Trophoblast cell (in vitro differentiated cells and primary cell): Measurements from ENCODE around the gene DNAJB8.

Experiments used
- DNase-seq, 2 donors: peaks; one replicate each; pipeline ENCODE4 v3.0.0-alpha.2; 2016
- H2AFZ ChIP-seq: 2 replicates; pipeline ENCODE4 v1.6.1; 2013; ENCODE audit warnings: low read length, moderate library complexity, mild to moderate bottlenecking; ENCODE audit not compliant: insufficient read depth, poor library complexity
- H2AK5ac ChIP-seq: 2 replicates; pipeline ENCODE4 v1.6.1; 2013; ENCODE audit warnings: mild to moderate bottlenecking, low read length
- H2BK120ac ChIP-seq: 2 replicates; pipeline ENCODE4 v1.6.1; 2013; ENCODE audit warnings: low read length, mild to moderate bottlenecking, moderate library complexity; ENCODE audit not compliant: insufficient read depth, poor library complexity
- H2BK12ac ChIP-seq: 2 replicates; pipeline ENCODE4 v1.6.1; 2013; ENCODE audit warnings: mild to moderate bottlenecking, low read length, moderate library complexity
- H2BK5ac ChIP-seq: 2 replicates; pipeline ENCODE4 v1.6.1; 2013; ENCODE audit warnings: low read length, low read depth, moderate library complexity, mild to moderate bottlenecking; ENCODE audit not compliant: poor library complexity
- H3K14ac ChIP-seq: 2 replicates; pipeline ENCODE4 v1.6.1; 2013; ENCODE audit warnings: mild to moderate bottlenecking, low read length
- H3K18ac ChIP-seq: 2 replicates; pipeline ENCODE4 v1.6.1; 2013; ENCODE audit warnings: mild to moderate bottlenecking, low read length
- H3K23ac ChIP-seq: 2 replicates; pipeline ENCODE4 v1.6.1; 2013; ENCODE audit warnings: low read length
- H3K27ac ChIP-seq: 2 replicates; pipeline ENCODE4 v1.5.1; 2013; ENCODE audit warnings: low read depth, mild to moderate bottlenecking, inconsistent platforms, low read length, moderate library complexity
- H3K27me3 ChIP-seq: 2 replicates; pipeline ENCODE4 v1.6.1; 2013; ENCODE audit warnings: inconsistent platforms, mild to moderate bottlenecking, low read length, moderate library complexity; ENCODE audit not compliant: insufficient read depth
- H3K36me3 ChIP-seq, 2 experiments: 1 replicate in 1 of 2; 2 replicates in 1 of 2; pipeline ENCODE4 v1.6.1; 2013; ENCODE audit warnings: low read length in 2 of 2, mild to moderate bottlenecking in 2 of 2, moderate library complexity in 1 of 2; ENCODE audit not compliant: insufficient read depth in 2 of 2, control insufficient read depth in 1 of 2
- H3K4ac ChIP-seq: 2 replicates; pipeline ENCODE4 v1.6.1; 2013; ENCODE audit warnings: low read depth, mild to moderate bottlenecking, low read length, moderate library complexity
- H3K4me1 ChIP-seq, 2 experiments: 1 replicate in 1 of 2; 2 replicates in 1 of 2; pipeline ENCODE4 v1.6.1; 2013; ENCODE audit warnings: low read length in 2 of 2, mild to moderate bottlenecking in 2 of 2, moderate library complexity in 1 of 2; ENCODE audit not compliant: insufficient read depth in 2 of 2, control insufficient read depth in 1 of 2
- H3K4me2 ChIP-seq: 2 replicates; pipeline ENCODE4 v1.6.1; 2013; ENCODE audit warnings: inconsistent platforms, mild to moderate bottlenecking, low read length, moderate library complexity
- H3K4me3 ChIP-seq: 2 replicates; pipeline ENCODE4 v1.5.1; 2013; ENCODE audit warnings: mild to moderate bottlenecking, low read depth, low read length, inconsistent platforms
- H3K79me1 ChIP-seq: one replicate; pipeline ENCODE4 v1.6.1; 2013; ENCODE audit warnings: low read length
- H3K79me2 ChIP-seq: 2 replicates; pipeline ENCODE4 v1.6.1; 2013; ENCODE audit warnings: low read length, mild to moderate bottlenecking; ENCODE audit not compliant: control insufficient read depth, insufficient read depth, poor library complexity
- H3K9ac ChIP-seq: 2 replicates; pipeline ENCODE4 v1.6.1; 2013; ENCODE audit warnings: mild to moderate bottlenecking, low read length
- H3K9me3 ChIP-seq: 2 replicates; pipeline ENCODE4 v1.6.1; 2013; ENCODE audit warnings: low read depth, mild to moderate bottlenecking, control low read depth, inconsistent platforms, low read length; ENCODE audit not compliant: insufficient read depth
- H4K12ac ChIP-seq: 2 replicates; pipeline ENCODE4 v1.6.1; 2013; ENCODE audit warnings: low read depth, mild to moderate bottlenecking, low read length, moderate library complexity
- H4K8ac ChIP-seq: 2 replicates; pipeline ENCODE4 v1.6.1; 2013; ENCODE audit warnings: low read depth, mild to moderate bottlenecking, low read length, moderate library complexity
- H4K91ac ChIP-seq: one replicate; pipeline ENCODE4 v1.6.1; 2013; ENCODE audit warnings: low read depth, mild to moderate bottlenecking, low read length, moderate library complexity
- WGBS: extraction: QIAGEN DNeasy Blood & Tissue Kit; methylation state at CpG from one replicate; pipeline ENCODE4 v1.1.7; 2013; ENCODE audit warnings: missing lambda C conversion rate; ENCODE audit not compliant: insufficient read length, insufficient coverage; ENCODE audit errors: extremely low coverage; 5-methylcytosine and 5-hydroxymethylcytosine counted together

DNAJB8 gene

GRCh38 chr3:128430731-128431130 is 36.0 kb downstream of the DNAJB8 start:
- Histone ChIP-seq H2BK5ac (no peak overlapping the region), H2AFZ (no peak overlapping the region), H3K4ac (no peak overlapping the region), H3K4me3 (no peak overlapping the region), H3K79me1 (peaks cover 41% of the 10 kb centered on the region), H4K12ac (no peak overlapping the region), H2BK12ac (no peak overlapping the region), H3K27me3 (no peaks in the 10 kb centered on the region), H3K23ac (no peak overlapping the region), H4K8ac (no peak overlapping the region), H3K4me1 (peaks cover 34 to 46% of the 10 kb centered on the region in 2 experiments), H2AK5ac (peak overlapping the region; percentile 45), H3K27ac (no peak overlapping the region), H3K9me3 (no peaks in the 10 kb centered on the region), H4K91ac (peak overlapping the region; percentile 52), H3K36me3 (no peaks in the 10 kb centered on the region), H3K9ac (no peak overlapping the region), H3K18ac (no peak overlapping the region), H3K14ac (peak overlapping the region; percentile 30), H3K4me2 (no peak overlapping the region), H3K79me2 (peaks cover 8% of the 10 kb centered on the region), H2BK120ac (no peak overlapping the region)
- no CpG with 5 or more reads among the region's 8 CpGs for WGBS
- no peak for DNase-seq

GRCh38 chr3:128430301-128430700 is 36.4 kb downstream of the DNAJB8 start:
- H3K27me3 ChIP-seq, result no peaks in the 10 kb centered on the region
- peaks cover 37% of the 10 kb centered on the region for H3K79me1 ChIP-seq
- no peak overlapping the region for H2BK5ac ChIP-seq
- no peak overlapping the region for H4K12ac ChIP-seq
- H2AK5ac ChIP-seq, result peak overlapping the region; percentile 45
- peak overlapping the region; percentile 30 for H3K14ac ChIP-seq
- H4K8ac ChIP-seq, result no peak overlapping the region
- H3K36me3 ChIP-seq, result no peaks in the 10 kb centered on the region
- peaks cover 30 to 42% of the 10 kb centered on the region in 2 experiments for H3K4me1 ChIP-seq
- H4K91ac ChIP-seq, result peak overlapping the region; percentile 52
- no peaks in the 10 kb centered on the region for H3K9me3 ChIP-seq
- no peak overlapping the region for H3K4me2 ChIP-seq
- peaks cover 5% of the 10 kb centered on the region for H3K79me2 ChIP-seq
- no peak overlapping the region for H2BK12ac ChIP-seq
- no peak overlapping the region for H2AFZ ChIP-seq
- no peak overlapping the region for H3K9ac ChIP-seq
- no peak overlapping the region for H3K4ac ChIP-seq
- WGBS, result no CpG with 5 or more reads among the region's 10 CpGs
- no peak overlapping the region for H3K27ac ChIP-seq
- H3K18ac ChIP-seq, result no peak overlapping the region
- no peak overlapping the region for H3K4me3 ChIP-seq
- H2BK120ac ChIP-seq, result no peak overlapping the region
- no peak overlapping the region for H3K23ac ChIP-seq
- DNase-seq, result no peak

- Histone ChIP-seq H4K91ac (no peak overlapping the region), H4K8ac (no peak overlapping the region), H3K4ac (no peak overlapping the region), H2AK5ac (peak overlapping the region; percentile 0), H3K4me1 (peaks cover 29 to 38% of the 10 kb centered on the region in 2 experiments), H2BK5ac (no peak overlapping the region), H3K4me2 (no peak overlapping the region), H3K27me3 (no peaks in the 10 kb centered on the region), H2BK12ac (no peak overlapping the region), H3K79me1 (peaks cover 34% of the 10 kb centered on the region), H3K9ac (no peak overlapping the region), H3K18ac (no peak overlapping the region), H3K79me2 (peaks cover 5% of the 10 kb centered on the region), H3K27ac (no peak overlapping the region), H3K9me3 (no peaks in the 10 kb centered on the region), H4K12ac (no peak overlapping the region), H3K14ac (no peak overlapping the region), H3K36me3 (no peaks in the 10 kb centered on the region), H2AFZ (no peak overlapping the region), H3K23ac (no peak overlapping the region), H3K4me3 (no peak overlapping the region), H2BK120ac (no peak overlapping the region)
- no peak for DNase-seq
- WGBS, result no CpG with 5 or more reads among the region's 8 CpGs
Measured at GRCh38 chr3:128429751-128430150, 36.9 kb downstream of the DNAJB8 start.

GRCh38 chr3:128429275-128429674 is 37.4 kb downstream of the DNAJB8 start:
- peak overlapping the region; percentile 70 for H3K14ac ChIP-seq
- H2BK5ac ChIP-seq, result no peak overlapping the region
- no peak overlapping the region for H3K27ac ChIP-seq
- no peak overlapping the region for H3K4ac ChIP-seq
- H4K12ac ChIP-seq, result no peak overlapping the region
- H2AFZ ChIP-seq, result no peak overlapping the region
- H3K79me1 ChIP-seq, result peaks cover 31% of the 10 kb centered on the region
- peak overlapping the region; percentile 88 for H2BK12ac ChIP-seq
- H3K27me3 ChIP-seq, result no peaks in the 10 kb centered on the region
- no peak overlapping the region for H3K4me3 ChIP-seq
- H3K9me3 ChIP-seq, result no peaks in the 10 kb centered on the region
- peaks cover 25 to 35% of the 10 kb centered on the region in 2 experiments for H3K4me1 ChIP-seq
- no peaks in the 10 kb centered on the region for H3K36me3 ChIP-seq
- H3K18ac ChIP-seq, result peak overlapping the region; percentile 2
- no peak for DNase-seq
- no peak overlapping the region for H4K8ac ChIP-seq
- H3K4me2 ChIP-seq, result no peak overlapping the region
- H3K9ac ChIP-seq, result no peak overlapping the region
- peak overlapping the region; percentile 10 for H2BK120ac ChIP-seq
- H4K91ac ChIP-seq, result peak overlapping the region; percentile 62
- H2AK5ac ChIP-seq, result peak overlapping the region; percentile 49
- H3K23ac ChIP-seq, result no peak overlapping the region
- H3K79me2 ChIP-seq, result peaks cover 5% of the 10 kb centered on the region
- no CpG with 5 or more reads among the region's 15 CpGs for WGBS
